GM12875 (cell line): Measurements from ENCODE around the gene SLIT3.

ENCODE experiments used
- H3K4me3 ChIP-seq: one replicate; pipeline ENCODE4 v1.5.1; 2011; ENCODE audit warnings: low read depth, low read length, control low read depth
- CTCF ChIP-seq: IDR thresholded peaks from 2 replicates; pipeline ENCODE4 v1.5.1; 2011; ENCODE audit warnings: low read depth, mild to moderate bottlenecking, control low read depth, inconsistent platforms, low read length, moderate library complexity, borderline replicate concordance; ENCODE audit not compliant: insufficient read depth

SLIT3 gene

GRCh38 chr5:168863021-168863420 lies 437.9 kb downstream of the SLIT3 start:
- no peak for TF ChIP-seq CTCF
- H3K4me3 ChIP-seq, result no peak overlapping the region

GRCh38 chr5:168860503-168860902 lies 440.4 kb downstream of the SLIT3 start:
- TF ChIP-seq CTCF, result no peak
- no peak overlapping the region for H3K4me3 ChIP-seq

- no peak overlapping the region for H3K4me3 ChIP-seq
- TF ChIP-seq CTCF, result no peak
These were observed 440.9 kb downstream of the SLIT3 start for GRCh38 chr5:168860081-168860480.

GRCh38 chr5:168859471-168859870 lies 441.5 kb downstream of the SLIT3 start:
- no peak for TF ChIP-seq CTCF
- H3K4me3 ChIP-seq, result no peak overlapping the region

- TF ChIP-seq CTCF, result no peak
- H3K4me3 ChIP-seq, result no peak overlapping the region
These were observed 441.9 kb downstream of the SLIT3 start for GRCh38 chr5:168858994-168859393.

- no peak for TF ChIP-seq CTCF
- no peak overlapping the region for H3K4me3 ChIP-seq
These were observed 442.6 kb downstream of the SLIT3 start for GRCh38 chr5:168858371-168858770.

GRCh38 chr5:168853972-168854371 lies 447.0 kb downstream of the SLIT3 start:
- no peak for TF ChIP-seq CTCF
- no peak overlapping the region for H3K4me3 ChIP-seq
